BE2C (cell line): ENCODE results near the gene ALDH5A1.

Experiments used
- DNase-seq: peaks from one replicate; pipeline ENCODE4 v3.0.0-alpha.2; 2020
- H3K27me3 ChIP-seq: fragments of 250-450 bp; sonication (Bioruptor Pico); 2 replicates; pipeline ENCODE4 v1.5.1; 2020; ENCODE audit warnings: mild to moderate bottlenecking
- H3K36me3 ChIP-seq: fragments of 250-450 bp; sonication (Bioruptor Pico); 2 replicates; pipeline ENCODE4 v1.5.1; 2020; ENCODE audit warnings: mild to moderate bottlenecking
- H3K4me1 ChIP-seq: fragments of 250-450 bp; sonication (Bioruptor Pico); 2 replicates; pipeline ENCODE4 v1.5.1; 2020
- H3K4me3 ChIP-seq: 2 replicates; pipeline ENCODE4 v1.5.1; 2011; ENCODE audit warnings: low read depth, low read length
- H3K9me3 ChIP-seq: fragments of 250-450 bp; sonication (Bioruptor Pico); 2 replicates; pipeline ENCODE4 v1.5.1; 2020
- TF ChIP-seq, protein P1 (sequence below): IDR thresholded peaks from 2 replicates; pipeline ENCODE4 v1.5.1; 2012; ENCODE audit warnings: mild to moderate bottlenecking, low read depth, low read length

Gene ALDH5A1

DNA sequence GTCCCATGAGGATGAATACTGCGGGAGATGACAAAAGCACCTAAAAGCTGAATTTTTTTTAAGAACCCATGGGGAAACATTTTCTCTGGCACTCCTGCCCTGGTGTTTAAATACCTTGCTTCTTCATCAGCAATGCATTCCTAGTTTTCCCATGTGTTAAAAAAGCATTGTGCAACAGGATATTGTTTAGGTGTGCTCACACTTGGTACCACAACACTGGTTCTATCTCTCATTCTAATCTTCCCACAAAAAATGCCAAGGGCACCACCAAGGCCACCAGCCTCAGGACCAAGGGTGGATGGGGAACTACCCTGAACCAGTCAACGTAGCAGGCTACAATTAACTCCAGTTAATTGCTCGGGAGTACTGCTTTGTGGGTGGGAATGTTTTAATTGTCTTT, 50.9 kb downstream of the ALDH5A1 start:
- peaks cover 7% of the 10 kb centered on the region for H3K4me1 ChIP-seq
- TF ChIP-seq, protein P1, sequence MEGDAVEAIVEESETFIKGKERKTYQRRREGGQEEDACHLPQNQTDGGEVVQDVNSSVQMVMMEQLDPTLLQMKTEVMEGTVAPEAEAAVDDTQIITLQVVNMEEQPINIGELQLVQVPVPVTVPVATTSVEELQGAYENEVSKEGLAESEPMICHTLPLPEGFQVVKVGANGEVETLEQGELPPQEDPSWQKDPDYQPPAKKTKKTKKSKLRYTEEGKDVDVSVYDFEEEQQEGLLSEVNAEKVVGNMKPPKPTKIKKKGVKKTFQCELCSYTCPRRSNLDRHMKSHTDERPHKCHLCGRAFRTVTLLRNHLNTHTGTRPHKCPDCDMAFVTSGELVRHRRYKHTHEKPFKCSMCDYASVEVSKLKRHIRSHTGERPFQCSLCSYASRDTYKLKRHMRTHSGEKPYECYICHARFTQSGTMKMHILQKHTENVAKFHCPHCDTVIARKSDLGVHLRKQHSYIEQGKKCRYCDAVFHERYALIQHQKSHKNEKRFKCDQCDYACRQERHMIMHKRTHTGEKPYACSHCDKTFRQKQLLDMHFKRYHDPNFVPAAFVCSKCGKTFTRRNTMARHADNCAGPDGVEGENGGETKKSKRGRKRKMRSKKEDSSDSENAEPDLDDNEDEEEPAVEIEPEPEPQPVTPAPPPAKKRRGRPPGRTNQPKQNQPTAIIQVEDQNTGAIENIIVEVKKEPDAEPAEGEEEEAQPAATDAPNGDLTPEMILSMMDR: no peak
- no peaks in the 10 kb centered on the region for H3K27me3 ChIP-seq
- no peak for DNase-seq
- H3K4me3 ChIP-seq: no peak overlapping the region
- no peaks in the 10 kb centered on the region for H3K36me3 ChIP-seq
- H3K9me3 ChIP-seq: no peaks in the 10 kb centered on the region

DNA sequence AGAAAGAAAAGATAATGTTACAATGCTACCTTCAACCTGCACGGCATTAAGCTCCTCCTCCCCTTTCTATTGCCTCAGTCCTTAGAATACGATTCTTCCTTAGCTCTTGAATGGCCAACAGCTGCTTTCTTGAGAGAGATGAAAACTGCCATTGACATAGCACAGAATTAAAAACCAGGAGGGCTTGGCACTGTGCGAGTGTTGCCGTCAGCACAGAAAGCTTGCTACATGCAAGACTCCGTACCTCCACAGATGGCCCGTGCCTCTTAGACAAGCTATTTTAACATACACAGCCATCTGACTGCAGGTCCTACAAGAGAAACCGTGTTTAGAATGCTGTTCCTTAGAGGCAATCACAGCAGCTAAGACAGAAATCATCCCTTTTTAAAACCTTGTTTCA, 51.7 kb downstream of the ALDH5A1 start:
- no peak overlapping the region for H3K4me3 ChIP-seq
- no peaks in the 10 kb centered on the region for H3K9me3 ChIP-seq
- no peak for DNase-seq
- TF ChIP-seq, protein P1: no peak
- H3K4me1 ChIP-seq: peaks cover 7% of the 10 kb centered on the region
- no peaks in the 10 kb centered on the region for H3K36me3 ChIP-seq
- no peaks in the 10 kb centered on the region for H3K27me3 ChIP-seq

DNA sequence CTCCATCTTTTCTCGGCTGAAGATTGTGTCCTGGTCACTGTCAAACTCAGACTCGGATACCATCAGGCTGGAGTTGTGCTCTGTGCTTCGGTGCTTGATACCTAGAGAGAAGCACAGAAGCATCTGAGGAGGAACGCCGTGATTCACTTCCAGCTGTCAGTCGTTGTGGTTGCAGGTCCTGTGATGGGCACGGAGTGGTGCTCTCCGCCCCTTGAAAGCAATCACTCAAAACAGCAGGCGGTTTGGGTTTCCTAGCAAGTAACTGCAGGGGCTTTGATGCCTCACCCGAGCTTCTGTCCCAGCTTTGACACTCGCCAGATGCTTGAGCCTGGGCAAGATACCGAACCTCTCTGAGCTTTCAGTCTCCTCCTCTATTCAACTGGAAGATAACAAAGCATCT, 52.5 kb downstream of the ALDH5A1 start:
- no peak overlapping the region for H3K4me3 ChIP-seq
- H3K27me3 ChIP-seq: no peaks in the 10 kb centered on the region
- TF ChIP-seq, protein P1: peak; percentile 22; the same call in 1 of the 2 replicates
- peak; percentile 20 for DNase-seq
- H3K36me3 ChIP-seq: no peaks in the 10 kb centered on the region
- peaks cover 7% of the 10 kb centered on the region for H3K4me1 ChIP-seq
- no peaks in the 10 kb centered on the region for H3K9me3 ChIP-seq

DNA sequence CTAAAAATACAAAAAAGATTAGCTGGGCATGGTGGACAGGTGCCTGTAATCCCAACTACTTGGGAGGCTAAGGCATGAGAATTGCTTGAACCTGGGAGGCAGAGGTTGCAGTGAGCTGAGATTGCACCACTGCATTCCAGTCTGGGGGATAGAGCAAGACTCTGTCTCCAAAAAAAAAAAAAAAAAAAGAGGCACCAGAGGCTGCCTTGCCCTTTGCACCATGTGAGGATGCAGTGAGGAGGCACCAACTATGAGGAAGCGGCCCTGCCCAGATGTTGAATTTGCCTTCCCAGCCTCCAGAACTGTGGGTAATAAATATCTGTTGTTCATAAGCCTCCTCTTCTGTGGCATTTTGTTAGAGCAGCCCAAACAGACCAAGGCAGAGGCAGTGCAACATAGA, 54.4 kb downstream of the ALDH5A1 start:
- TF ChIP-seq, protein P1: no peak
- DNase-seq: no peak
- H3K27me3 ChIP-seq: no peaks in the 10 kb centered on the region

DNA sequence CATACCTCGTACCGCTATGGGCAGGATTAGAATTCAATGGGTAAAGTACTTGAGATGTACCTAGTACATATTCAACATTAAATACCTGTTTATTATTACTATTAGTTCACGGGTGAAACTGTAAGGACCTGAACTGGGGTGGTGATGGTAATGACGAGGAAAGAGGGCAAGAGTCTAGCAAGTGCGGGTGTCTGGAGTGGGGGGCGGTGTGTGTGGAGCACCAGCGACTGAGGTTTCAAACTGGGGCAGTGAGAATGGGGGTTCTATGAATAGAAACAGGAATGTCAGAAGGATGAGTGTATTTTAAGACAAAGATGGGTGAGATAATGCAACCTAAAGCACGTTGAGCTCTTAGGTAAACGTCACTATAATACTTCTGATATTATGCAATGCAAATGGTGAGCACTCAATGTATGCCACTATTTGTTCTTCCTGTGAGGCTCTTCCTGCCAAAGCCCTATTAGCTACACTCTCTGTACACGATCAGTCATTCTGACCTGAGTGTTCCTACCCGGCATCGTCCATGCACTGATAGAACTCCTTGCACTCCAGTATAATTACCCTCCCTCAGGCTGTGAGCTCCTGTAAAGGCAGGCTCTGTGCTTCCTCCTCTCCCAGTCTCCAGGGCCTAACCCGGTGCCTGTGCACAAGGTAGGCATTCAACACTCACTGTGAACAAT, 55.0 kb downstream of the ALDH5A1 start:
- Histone ChIP-seq H3K4me3 (no peak overlapping the region), H3K9me3 (no peaks in the 10 kb centered on the region), H3K36me3 (no peaks in the 10 kb centered on the region), H3K4me1 (no peaks in the 10 kb centered on the region), H3K27me3 (no peaks in the 10 kb centered on the region)
- DNase-seq: no peak
- TF ChIP-seq, protein P1: no peak

More for the DNA sequence above, 54.4 kb downstream of the ALDH5A1 start:
- Histone ChIP-seq H3K4me3 (no peak overlapping the region), H3K36me3 (no peaks in the 10 kb centered on the region), H3K9me3 (no peaks in the 10 kb centered on the region), H3K4me1 (peaks cover 3% of the 10 kb centered on the region; the same call in 1 of the 2 replicates)

- H3K36me3 ChIP-seq: no peaks in the 10 kb centered on the region
- no peaks in the 10 kb centered on the region for H3K4me1 ChIP-seq
- no peaks in the 10 kb centered on the region for H3K9me3 ChIP-seq
- TF ChIP-seq, protein P1: no peak
- DNase-seq: no peak
- no peak overlapping the region for H3K4me3 ChIP-seq
- H3K27me3 ChIP-seq: no peaks in the 10 kb centered on the region
These were observed 56.4 kb downstream of the ALDH5A1 start for GRCh38 chr6:24551139-24551538.
